HTR-8/SVneo (cell line): Measurements from ENCODE around the gene FRG1.
"Not testable (repeated sequence)": the region's sequence is repeated elsewhere in the genome, so short reads cannot be mapped to it uniquely, and the experiment has no call there.

Experiments used
- DNase-seq: peaks from one replicate; pipeline ENCODE4 v3.0.0; 2011; ENCODE audit warnings: low spot score, mixed read lengths; ENCODE audit not compliant: insufficient read length
- FAIRE-seq: peaks from 2 replicates; lab custom pipeline; 2011; peaks lifted over from hg19 to GRCh38; lab: Jason Lieb, UNC

Gene FRG1

DNA sequence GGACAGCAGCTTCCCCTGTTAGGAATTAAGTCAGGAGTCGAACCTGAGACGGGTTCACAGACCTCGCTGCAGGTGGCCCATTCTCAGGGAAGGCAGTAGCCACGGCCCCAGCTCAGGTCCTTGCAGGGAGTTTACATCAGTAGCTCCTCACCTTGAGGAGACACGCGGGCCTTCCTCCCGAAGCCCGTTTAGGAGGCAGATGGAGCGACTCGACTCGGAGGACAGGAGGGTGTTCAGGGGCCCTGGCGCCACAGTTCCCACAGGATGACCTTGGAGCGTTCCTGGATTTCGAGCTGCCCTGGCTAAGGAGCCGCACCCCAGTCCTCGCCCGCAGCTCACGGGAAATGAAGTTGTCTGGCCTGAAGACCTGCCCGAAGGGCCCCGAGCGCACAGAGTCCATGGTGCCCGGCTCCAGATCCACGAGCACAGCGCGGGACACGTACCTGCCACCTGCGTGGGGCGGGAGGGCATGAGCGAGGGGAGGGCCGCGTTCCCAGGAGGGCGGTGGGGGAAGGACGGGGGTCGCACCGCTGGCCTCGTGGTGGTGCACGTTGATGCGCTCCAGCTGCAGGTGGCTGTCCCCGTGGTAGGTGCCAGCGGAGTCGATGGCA lies 43.3 kb downstream of the FRG1 start:
- not testable (repeated sequence) for DNase-seq, FAIRE-seq

DNA sequence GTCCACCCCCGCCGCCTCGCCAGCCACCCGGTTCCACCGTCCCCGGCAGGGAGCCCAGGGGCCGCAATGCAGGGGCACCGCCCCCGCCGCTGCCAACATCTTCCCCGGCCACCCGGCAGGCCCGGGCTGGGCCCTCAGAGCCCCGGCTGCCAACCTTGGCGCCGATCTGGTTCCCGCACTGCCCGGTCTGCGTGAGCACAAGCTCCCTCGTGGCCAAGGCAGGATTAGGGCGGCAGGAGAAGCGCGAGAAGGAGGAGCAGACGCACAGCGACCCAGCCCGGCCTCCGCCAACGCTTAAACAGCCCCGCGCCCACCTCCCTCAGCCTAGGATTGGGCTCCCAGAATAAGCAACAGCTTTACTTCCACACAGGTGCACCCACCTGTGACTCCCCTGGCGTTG lies 44.0 kb downstream of the FRG1 start:
- not testable (repeated sequence) for FAIRE-seq, DNase-seq

DNA sequence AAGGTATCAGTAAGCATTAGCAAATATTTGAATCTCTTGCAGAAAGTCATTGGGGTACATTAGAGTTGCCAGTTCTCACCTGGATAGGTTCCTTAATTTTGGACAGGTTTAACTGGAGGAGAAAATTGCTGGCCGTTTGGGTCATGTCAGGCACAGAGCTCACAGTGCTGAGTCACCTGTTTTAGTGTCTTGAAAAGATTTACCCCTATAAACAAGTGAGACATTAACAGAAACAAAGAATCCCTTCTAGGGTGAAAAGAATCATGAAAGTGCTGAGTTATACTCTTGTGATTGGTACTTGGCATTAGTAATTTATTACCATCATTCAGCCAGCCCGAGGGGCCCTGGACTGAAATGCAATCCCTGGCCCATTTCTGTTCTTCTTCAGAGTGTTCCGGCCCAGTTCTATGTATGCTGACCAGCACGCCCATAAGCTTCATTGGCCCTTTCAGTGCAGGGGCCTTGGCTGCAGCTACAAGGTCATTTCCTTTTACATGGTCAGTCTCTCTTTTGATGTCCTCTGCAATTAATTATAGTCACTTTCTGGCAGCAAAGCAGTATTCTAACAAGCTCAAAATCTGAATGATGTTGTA lies 45.1 kb downstream of the FRG1 start:
- DNase-seq, FAIRE-seq: not testable (repeated sequence)

DNA sequence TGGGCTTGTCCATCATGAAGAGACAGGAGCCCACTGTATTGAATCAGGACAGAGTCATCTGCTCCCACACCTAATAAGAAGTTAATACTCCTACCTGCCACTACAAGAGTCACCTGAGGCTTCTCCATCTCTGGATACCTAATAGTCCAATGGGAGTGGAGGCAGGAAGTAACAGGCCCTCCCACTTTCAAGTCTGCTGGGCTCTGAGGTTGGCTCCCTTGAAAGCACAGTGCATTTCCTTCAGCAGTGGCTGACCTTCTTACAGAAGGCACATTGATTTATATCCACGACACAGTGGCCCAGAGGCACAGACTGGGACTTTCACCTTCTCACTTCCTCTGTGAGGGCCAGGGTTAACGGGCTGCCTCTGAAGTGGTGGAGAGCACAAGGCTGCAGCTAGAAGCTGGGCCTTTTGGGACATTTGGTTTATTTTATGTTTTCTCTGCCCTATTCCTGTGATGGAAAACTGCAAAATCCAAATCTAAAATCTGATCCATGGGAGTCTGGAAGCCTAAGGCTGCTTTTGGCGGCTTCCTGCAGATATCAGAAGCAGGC lies 48.3 kb downstream of the FRG1 start:
- DNase-seq (no peak), FAIRE-seq (no peak)

DNA sequence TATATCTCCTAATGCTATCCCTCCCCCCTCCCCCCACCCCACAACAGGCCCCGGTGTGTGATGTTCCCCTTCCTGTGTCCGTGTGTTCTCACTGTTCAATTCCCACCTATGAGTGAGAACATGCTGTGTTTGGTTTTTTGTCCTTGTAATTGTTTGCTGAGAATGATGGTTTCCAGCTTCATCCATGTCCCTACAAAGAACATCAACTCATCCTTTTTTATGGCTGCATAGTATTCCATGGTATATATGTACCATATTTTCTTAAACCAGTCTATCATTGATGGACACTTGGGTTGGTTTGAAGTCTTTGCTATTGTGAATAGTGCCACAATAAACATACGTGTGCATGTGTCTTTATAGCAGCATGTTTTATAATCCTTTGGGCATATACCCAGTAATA lies 49.3 kb downstream of the FRG1 start:
- not testable (repeated sequence) for FAIRE-seq, DNase-seq
